ENCODE results near the gene GRID1. TPM values are rescaled to one million over a fixed set of nuclear protein-coding genes. Genes with fewer than 3 reads are reported as not detected.

Gene GRID1
- polyA plus RNA-seq, 1 of the 3 experiments (the other 2 are of a cell fraction): 0.13 TPM

GRCh38 chr10:86359111-86359510 is 7.5 kb downstream of the GRID1 start (continued):
- TF ChIP-seq FOXM1 (IDR thresholded peaks at IDR 0.05; ENCODE audit: low read depth) (no peak), SMC3 (IDR thresholded peaks at IDR 0.05; ENCODE audit: low read depth, low read length) (no peak), TCF12 (IDR thresholded peaks at IDR 0.05) (no peak), FOXJ3 (CRISPR knock-in tag; IDR thresholded peaks at IDR 0.05) (no peak), EP300 (IDR thresholded peaks at IDR 0.05; ENCODE audit: borderline replicate concordance in 1 of 2, low read depth in 1 of 2, low read length in 1 of 2) (no peak)

GRCh38 chr10:86357676-86358075 is 8.9 kb downstream of the GRID1 start:
- WGBS (ENCODE audit: low lambda C conversion rate): 58% methylated on average over 8 of the region's 9 CpGs
- Histone ChIP-seq H3K9ac (no peak overlapping the region), H3K79me2 (ENCODE audit: insufficient read depth) (no peaks in the 10 kb centered on the region), H3K4me1 (ENCODE audit: control insufficient read depth in 1 of 2, insufficient read depth in 2 of 2, low read depth in 1 of 2, low read length in 1 of 2) (peaks cover 0 to 21% of the 10 kb centered on the region in 2 experiments; a peak in 1 of 4 replicates), H3K27me3 (ENCODE audit: insufficient read depth) (no peaks in the 10 kb centered on the region), H3K4me2 (no peak overlapping the region), H3K9me3 (no peaks in the 10 kb centered on the region), H3F3A (replicated peaks; ENCODE audit: insufficient read depth) (no peaks in the 10 kb centered on the region), H2AFZ (ENCODE audit: low read depth) (no peak overlapping the region), H3K9me2 (no peaks in the 10 kb centered on the region), H3K4me3 (ENCODE audit: low read depth in 2 of 2, low read length in 1 of 2) (no peak overlapping the region), H3K36me3 (replicated peaks in 1 of 2; ENCODE audit: control insufficient read depth in 1 of 2, insufficient read depth in 2 of 2, low read length in 1 of 2) (no peaks in the 10 kb centered on the region), H4K20me1 (ENCODE audit: insufficient read depth) (no peaks in the 10 kb centered on the region), H3K27ac (ENCODE audit: low read depth in 2 of 2, low read length in 1 of 2) (no peak overlapping the region)
- ChIA-PET CTCF (interaction anchor here (0.8 to 12.7 kb wide), 3 partner anchors 10 to 95 kb away, joined by 4 to 191 read pairs (median 4); no protein-coding TSS in a partner anchor), POLR2A (no interaction called here)
- DNase-seq: no peak
- TF ChIP-seq CHD2 (IDR thresholded peaks at IDR 0.05; ENCODE audit: low read length, partially characterized antibody) (no peak), MEF2A (IDR thresholded peaks at IDR 0.05; ENCODE audit: borderline replicate concordance, low read depth) (no peak), USF1 (IDR thresholded peaks at IDR 0.05; ENCODE audit: borderline replicate concordance, low read depth) (no peak)

- Histone ChIP-seq H2AFZ (ENCODE audit: low read depth) (no peak overlapping the region), H3K9ac (no peak overlapping the region), H3K36me3 (replicated peaks in 1 of 2; ENCODE audit: control insufficient read depth in 1 of 2, insufficient read depth in 2 of 2, low read length in 1 of 2) (no peaks in the 10 kb centered on the region), H3K4me1 (ENCODE audit: control insufficient read depth in 1 of 2, insufficient read depth in 2 of 2, low read depth in 1 of 2, low read length in 1 of 2) (peaks cover 0 to 20% of the 10 kb centered on the region in 2 experiments; a peak in 1 of 4 replicates), H3K4me2 (no peak overlapping the region), H3F3A (replicated peaks; ENCODE audit: insufficient read depth) (no peaks in the 10 kb centered on the region), H3K9me2 (no peaks in the 10 kb centered on the region), H3K79me2 (ENCODE audit: insufficient read depth) (no peaks in the 10 kb centered on the region), H3K4me3 (ENCODE audit: low read depth in 2 of 2, low read length in 1 of 2) (no peak overlapping the region), H3K9me3 (no peaks in the 10 kb centered on the region), H4K20me1 (ENCODE audit: insufficient read depth) (no peaks in the 10 kb centered on the region), H3K27me3 (ENCODE audit: insufficient read depth) (no peaks in the 10 kb centered on the region), H3K27ac (ENCODE audit: low read depth in 2 of 2, low read length in 1 of 2) (no peak overlapping the region)
- no peak for TF ChIP-seq ZBTB33 (IDR thresholded peaks at IDR 0.05; ENCODE audit: borderline replicate concordance, low read depth)
- ChIA-PET POLR2A (no interaction called here), CTCF (interaction anchor here (0.8 to 12.7 kb wide), 2 partner anchors 9 to 95 kb away, joined by 4 to 191 read pairs; no protein-coding TSS in a partner anchor)
- DNase-seq: no peak
- WGBS (ENCODE audit: low lambda C conversion rate): 52% methylated on average over 2 of the region's 2 CpGs
Measured at GRCh38 chr10:86357041-86357440, 9.6 kb downstream of the GRID1 start.
